K562 (cell line): ENCODE measurements around the gene P2RX1. TPM values are rescaled to one million over a fixed set of nuclear protein-coding genes. Genes with fewer than 3 reads are reported as not detected.

Experiments used
- HMG20A ChIP-seq: fragments of 450-650 bp; formaldehyde crosslinking; conservative IDR thresholded peaks from 2 replicates; pipeline ENCODE4 v1.4.0; 2020; ENCODE audit warnings: mild to moderate bottlenecking, mixed read lengths
- KLF16 ChIP-seq: IDR thresholded peaks from 2 replicates; pipeline ENCODE4 v1.6.1; 2016; ENCODE audit warnings: antibody characterized with exemption
- MED1 ChIP-seq: sonication (generic); formaldehyde crosslinking; IDR thresholded peaks from 2 replicates; pipeline ENCODE4 v1.8.1; 2023; ENCODE audit warnings: missing genetic modification reagents, borderline replicate concordance
- MYNN ChIP-seq, 2 experiments: sonication (generic); formaldehyde crosslinking in 1 of 2; IDR thresholded peaks; 2 replicates each; pipeline versions ENCODE4 v1.5.0 to v1.6.1; 2016 to 2020; ENCODE audit warnings: antibody characterized with exemption in 1 of 2, missing genetic modification reagents in 1 of 2
- NBN ChIP-seq: fragments of 450-650 bp; IDR thresholded peaks from 2 replicates; pipeline ENCODE4 v1.6.1; 2016; ENCODE audit warnings: low read depth, mild to moderate bottlenecking
- NFXL1 ChIP-seq: fragments of 450-650 bp; formaldehyde crosslinking; IDR thresholded peaks from 2 replicates; pipeline ENCODE4 v1.4.0; 2021; ENCODE audit warnings: mild to moderate bottlenecking
- PHF21A ChIP-seq: fragments of 450-650 bp; IDR thresholded peaks from 2 replicates; pipeline ENCODE4 v1.6.1; 2017; ENCODE audit warnings: low read depth, borderline replicate concordance
- RAD51 ChIP-seq: fragments of 450-650 bp; IDR thresholded peaks from 2 replicates; pipeline ENCODE4 v1.7.1; 2016; ENCODE audit warnings: low read depth, mild to moderate bottlenecking, borderline replicate concordance
- SREBF2 ChIP-seq: sonication (generic); formaldehyde crosslinking; IDR thresholded peaks from 2 replicates; pipeline ENCODE4 v1.4.0; 2020; ENCODE audit warnings: mild to moderate bottlenecking, missing genetic modification reagents
- STAT5B ChIP-seq: fragments of 250-450 bp; sonication (Bioruptor Pico); IDR thresholded peaks from 2 replicates; pipeline ENCODE4 v1.8.0; 2021; ENCODE audit warnings: mild to moderate bottlenecking, inconsistent platforms
- TRIM24 ChIP-seq, 2 experiments: fragments of 450-650 bp; IDR thresholded peaks; 2 replicates each; pipeline ENCODE4 v1.6.1; 2016
- ZNF12 ChIP-seq: sonication (generic); formaldehyde crosslinking; IDR thresholded peaks from 2 replicates; pipeline ENCODE4 v1.4.0; 2020; ENCODE audit warnings: mild to moderate bottlenecking, missing genetic modification reagents
- ZNF134 ChIP-seq: fragments of 250-450 bp; sonication (Bioruptor Pico); conservative IDR thresholded peaks from 2 replicates; pipeline ENCODE4 v1.4.0; 2020
- ZNF408 ChIP-seq: fragments of 250-450 bp; sonication (Bioruptor Pico); IDR thresholded peaks from 2 replicates; pipeline ENCODE4 v1.4.0; 2020; ENCODE audit warnings: low read depth, mild to moderate bottlenecking, moderate library complexity
- ZNF444 ChIP-seq: fragments of 250-450 bp; sonication (Bioruptor Pico); IDR thresholded peaks from 2 replicates; pipeline ENCODE4 v1.4.0; 2020; ENCODE audit warnings: mild to moderate bottlenecking, moderate library complexity
- ZNF445 ChIP-seq: fragments of 250-450 bp; sonication (Bioruptor Pico); IDR thresholded peaks from 2 replicates; pipeline ENCODE4 v1.4.0; 2020; ENCODE audit warnings: low read depth, mild to moderate bottlenecking, moderate library complexity
- ZNF584 ChIP-seq: fragments of 200-800 bp; sonication (Bioruptor generic); IDR thresholded peaks from 2 replicates; pipeline ENCODE4 v1.6.1; 2016; ENCODE audit warnings: low read depth, mild to moderate bottlenecking, missing genetic modification characterization, missing compliant biosample characterization
- ZSCAN32 ChIP-seq: fragments of 450-650 bp; formaldehyde crosslinking; IDR thresholded peaks from 2 replicates; pipeline ENCODE4 v1.4.0; 2020; ENCODE audit warnings: mild to moderate bottlenecking, moderate library complexity
- polyA plus RNA-seq, 8 experiments: library from polyadenylated mRNA; depleted of rRNA in 4 of 8; stranded (reverse) in 5 of 8; unstranded in 3 of 8; fragments of >200 nt; fragmentation: Nextera tagmentation in 2 of 8; fragmentation: Illumina TruSeq in 1 of 8; extraction: Ambion mirVana in 2 of 8; extraction: Trizol in 1 of 8; gene quantifications; 2 replicates each; pipeline versions ENCODE4 v1.2.1 to v1.2.3, GENCODE V29; 2011 to 2014; ENCODE audit warnings: inconsistent platforms in 1 of 8, missing spikeins in 1 of 8
- total RNA-seq, 7 experiments: library from RNA; depleted of rRNA in 6 of 7; stranded (reverse); fragments of >200 nt in 6 of 7; fragmentation: Illumina TruSeq in 2 of 7; extraction: Trizol in 2 of 7; gene quantifications; 2 replicates each; pipeline versions ENCODE4 v1.2.1 to v1.2.3, GENCODE V29; 2011 to 2021; ENCODE audit warnings: low replicate concordance in 1 of 7
- TF ChIP-seq, protein P1 (sequence below), 2 experiments: fragments of 450-650 bp; formaldehyde crosslinking in 1 of 2; IDR thresholded peaks; 2 replicates each; pipeline versions ENCODE4 v1.4.0 to v1.6.1; 2014 to 2020; ENCODE audit warnings: mild to moderate bottlenecking in 2 of 2, borderline replicate concordance in 1 of 2, low read depth in 1 of 2
- TF ChIP-seq, protein P2 (sequence below), 3 experiments: IDR thresholded peaks in 2 of 3; conservative IDR thresholded peaks in 1 of 3; 2 replicates each; pipeline ENCODE4 v1.5.1; 2011 to 2012; ENCODE audit warnings: low read length in 3 of 3, mild to moderate bottlenecking in 3 of 3, control low read depth in 2 of 3, improper control_type of control experiment in 1 of 3, inconsistent platforms in 1 of 3, low read depth in 1 of 3, mixed read lengths in 1 of 3, moderate library complexity in 1 of 3; ENCODE audit not compliant: insufficient read depth in 2 of 3

P2RX1 gene
- total and polyA plus RNA-seq, 9 of the 15 experiments (the other 6 are each of a cell fraction or from before 2014, with no cell fraction given): 0.27 to 20.3 (median 10.3) TPM

DNA sequence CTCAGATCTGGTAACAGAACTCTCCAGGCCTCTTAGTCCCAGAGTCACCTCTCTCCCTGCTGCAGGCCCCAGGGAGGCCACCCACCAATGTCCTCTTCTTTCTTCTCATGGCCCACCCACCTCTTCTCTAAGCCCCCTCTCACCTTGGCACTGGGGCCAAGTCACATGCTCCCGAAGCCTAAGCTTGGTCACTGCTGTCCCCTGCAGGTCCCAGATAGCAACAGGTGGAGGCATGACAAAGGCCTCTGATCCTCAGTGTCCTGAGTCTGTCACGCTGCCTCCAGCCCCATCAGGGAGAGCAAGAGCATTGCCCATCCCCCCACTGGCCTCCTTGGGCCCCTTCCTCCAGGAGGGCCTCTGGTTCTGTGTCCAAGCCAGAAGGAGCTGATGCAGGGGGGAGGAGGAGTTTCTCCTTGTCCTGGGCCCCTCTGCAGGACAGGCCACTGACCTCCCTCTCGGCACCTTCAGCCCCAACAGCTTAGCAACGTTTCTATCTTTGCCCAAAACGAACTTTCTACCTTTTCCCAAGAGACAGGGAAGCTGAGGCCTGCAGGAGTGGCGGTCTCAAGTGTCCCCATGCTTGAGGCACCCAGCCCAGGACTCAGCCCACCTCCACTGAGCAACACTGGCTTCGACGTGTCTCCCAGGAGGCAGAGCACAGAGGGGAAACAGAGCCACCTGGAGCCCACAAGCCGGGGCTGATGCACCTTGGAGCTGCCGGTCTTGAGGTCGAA is 8.6 kb downstream of the P2RX1 start (continued):
- TF ChIP-seq RAD51 (peak; percentile 68), ZNF445 (CRISPR knock-in tag) (no peak), NFXL1 (CRISPR knock-in tag) (no peak), HMG20A (no peak), TRIM24 (IDR thresholded peaks at IDR 0.05) (no peak), ZNF12 (CRISPR knock-in tag) (no peak), ZNF134 (CRISPR knock-in tag) (no peak), ZSCAN32 (CRISPR knock-in tag) (no peak), SREBF2 (no peak), ZNF408 (CRISPR knock-in tag) (no peak), NBN (no peak), MED1 (CRISPR knock-in tag) (no peak), ZNF444 (CRISPR knock-in tag) (no peak), MYNN (IDR thresholded peaks at IDR 0.05) (no peak), MYNN (CRISPR knock-in tag; IDR thresholded peaks at IDR 0.05) (no peak), ZNF584 (no peak), KLF16 (no peak), PHF21A (no peak), STAT5B (CRISPR knock-in tag) (no peak)
- TF ChIP-seq, protein P1, sequence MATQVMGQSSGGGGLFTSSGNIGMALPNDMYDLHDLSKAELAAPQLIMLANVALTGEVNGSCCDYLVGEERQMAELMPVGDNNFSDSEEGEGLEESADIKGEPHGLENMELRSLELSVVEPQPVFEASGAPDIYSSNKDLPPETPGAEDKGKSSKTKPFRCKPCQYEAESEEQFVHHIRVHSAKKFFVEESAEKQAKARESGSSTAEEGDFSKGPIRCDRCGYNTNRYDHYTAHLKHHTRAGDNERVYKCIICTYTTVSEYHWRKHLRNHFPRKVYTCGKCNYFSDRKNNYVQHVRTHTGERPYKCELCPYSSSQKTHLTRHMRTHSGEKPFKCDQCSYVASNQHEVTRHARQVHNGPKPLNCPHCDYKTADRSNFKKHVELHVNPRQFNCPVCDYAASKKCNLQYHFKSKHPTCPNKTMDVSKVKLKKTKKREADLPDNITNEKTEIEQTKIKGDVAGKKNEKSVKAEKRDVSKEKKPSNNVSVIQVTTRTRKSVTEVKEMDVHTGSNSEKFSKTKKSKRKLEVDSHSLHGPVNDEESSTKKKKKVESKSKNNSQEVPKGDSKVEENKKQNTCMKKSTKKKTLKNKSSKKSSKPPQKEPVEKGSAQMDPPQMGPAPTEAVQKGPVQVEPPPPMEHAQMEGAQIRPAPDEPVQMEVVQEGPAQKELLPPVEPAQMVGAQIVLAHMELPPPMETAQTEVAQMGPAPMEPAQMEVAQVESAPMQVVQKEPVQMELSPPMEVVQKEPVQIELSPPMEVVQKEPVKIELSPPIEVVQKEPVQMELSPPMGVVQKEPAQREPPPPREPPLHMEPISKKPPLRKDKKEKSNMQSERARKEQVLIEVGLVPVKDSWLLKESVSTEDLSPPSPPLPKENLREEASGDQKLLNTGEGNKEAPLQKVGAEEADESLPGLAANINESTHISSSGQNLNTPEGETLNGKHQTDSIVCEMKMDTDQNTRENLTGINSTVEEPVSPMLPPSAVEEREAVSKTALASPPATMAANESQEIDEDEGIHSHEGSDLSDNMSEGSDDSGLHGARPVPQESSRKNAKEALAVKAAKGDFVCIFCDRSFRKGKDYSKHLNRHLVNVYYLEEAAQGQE (IDR thresholded peaks at IDR 0.05; ENCODE audit: borderline replicate concordance): peak; percentile 62; the same call in 1 of the 2 replicates
- TF ChIP-seq, protein P1 (CRISPR knock-in tag; IDR thresholded peaks at IDR 0.05; ENCODE audit: low read depth): no peak
- TF ChIP-seq, protein P2, sequence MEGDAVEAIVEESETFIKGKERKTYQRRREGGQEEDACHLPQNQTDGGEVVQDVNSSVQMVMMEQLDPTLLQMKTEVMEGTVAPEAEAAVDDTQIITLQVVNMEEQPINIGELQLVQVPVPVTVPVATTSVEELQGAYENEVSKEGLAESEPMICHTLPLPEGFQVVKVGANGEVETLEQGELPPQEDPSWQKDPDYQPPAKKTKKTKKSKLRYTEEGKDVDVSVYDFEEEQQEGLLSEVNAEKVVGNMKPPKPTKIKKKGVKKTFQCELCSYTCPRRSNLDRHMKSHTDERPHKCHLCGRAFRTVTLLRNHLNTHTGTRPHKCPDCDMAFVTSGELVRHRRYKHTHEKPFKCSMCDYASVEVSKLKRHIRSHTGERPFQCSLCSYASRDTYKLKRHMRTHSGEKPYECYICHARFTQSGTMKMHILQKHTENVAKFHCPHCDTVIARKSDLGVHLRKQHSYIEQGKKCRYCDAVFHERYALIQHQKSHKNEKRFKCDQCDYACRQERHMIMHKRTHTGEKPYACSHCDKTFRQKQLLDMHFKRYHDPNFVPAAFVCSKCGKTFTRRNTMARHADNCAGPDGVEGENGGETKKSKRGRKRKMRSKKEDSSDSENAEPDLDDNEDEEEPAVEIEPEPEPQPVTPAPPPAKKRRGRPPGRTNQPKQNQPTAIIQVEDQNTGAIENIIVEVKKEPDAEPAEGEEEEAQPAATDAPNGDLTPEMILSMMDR (IDR thresholded peaks at IDR 0.05 in 2 of 3, conservative IDR thresholded peaks at IDR 0.05 in 1 of 3; ENCODE audit: insufficient read depth in 2 of 3, low read depth in 1 of 3, low read length in 3 of 3): peak; percentile 59 to 70 (median 62)
